HepG2 (cell line): ENCODE data around the gene COASY. TPM values are rescaled to one million over a fixed set of nuclear protein-coding genes. Genes with fewer than 3 reads are reported as not detected.

Experiments
- ADNP ChIP-seq: sonication (generic); formaldehyde crosslinking; IDR thresholded peaks from 2 replicates; pipeline ENCODE4 v1.4.0; 2020; ENCODE audit warnings: missing genetic modification reagents
- CEBPB ChIP-seq: IDR thresholded peaks from 2 replicates; pipeline ENCODE4 v1.6.1; 2011; ENCODE audit warnings: low read depth, low read length, improper control_type of control experiment, borderline replicate concordance
- FOXP4 ChIP-seq: sonication (generic); formaldehyde crosslinking; IDR thresholded peaks from 2 replicates; pipeline ENCODE4 v1.4.0; 2020; ENCODE audit warnings: missing genetic modification reagents
- MAFF ChIP-seq: IDR thresholded peaks from 2 replicates; pipeline ENCODE4 v1.6.1; 2011; ENCODE audit warnings: low read depth, low read length, improper control_type of control experiment
- MLLT10 ChIP-seq: sonication (generic); formaldehyde crosslinking; IDR thresholded peaks from 2 replicates; pipeline ENCODE4 v1.4.0; 2020; ENCODE audit warnings: missing genetic modification reagents
- MLX ChIP-seq: IDR thresholded peaks from 2 replicates; pipeline ENCODE4 v1.6.1; 2016
- NFIC ChIP-seq: IDR thresholded peaks from 2 replicates; pipeline ENCODE4 v1.6.1; 2012; ENCODE audit warnings: mild to moderate bottlenecking, low read length, inconsistent platforms
- NR2F1 ChIP-seq, 2 experiments: fragments of 450-650 bp in 1 of 2; formaldehyde crosslinking in 1 of 2; IDR thresholded peaks; 2 replicates each; pipeline versions ENCODE4 v1.5.0 to v1.6.1; 2016 to 2020; ENCODE audit warnings: mild to moderate bottlenecking in 1 of 2, missing compliant biosample characterization in 1 of 2, missing genetic modification reagents in 1 of 2, moderate library complexity in 1 of 2
- PAX8 ChIP-seq: sonication (generic); formaldehyde crosslinking; IDR thresholded peaks from 2 replicates; pipeline ENCODE4 v1.8.0; 2022; ENCODE audit warnings: mild to moderate bottlenecking, missing genetic modification reagents, borderline replicate concordance
- TEF ChIP-seq: sonication (generic); formaldehyde crosslinking; IDR thresholded peaks from 2 replicates; pipeline ENCODE4 v1.5.0; 2020; ENCODE audit warnings: missing genetic modification reagents
- UBTF ChIP-seq: sonication (generic); formaldehyde crosslinking; IDR thresholded peaks from 2 replicates; pipeline ENCODE4 v1.4.0; 2020; ENCODE audit warnings: mild to moderate bottlenecking, missing genetic modification reagents
- ZBTB10 ChIP-seq: sonication (generic); formaldehyde crosslinking; IDR thresholded peaks from 2 replicates; pipeline ENCODE4 v1.4.0; 2020; ENCODE audit warnings: missing genetic modification reagents, borderline replicate concordance
- ZFY ChIP-seq: sonication (generic); formaldehyde crosslinking; IDR thresholded peaks from 2 replicates; pipeline ENCODE4 v1.4.0; 2020; ENCODE audit warnings: missing genetic modification reagents
- ZNF225 ChIP-seq: sonication (generic); formaldehyde crosslinking; IDR thresholded peaks from 2 replicates; pipeline ENCODE4 v1.4.0; 2020; ENCODE audit warnings: mild to moderate bottlenecking, missing genetic modification reagents
- ZNF431 ChIP-seq: sonication (generic); formaldehyde crosslinking; IDR thresholded peaks from 2 replicates; pipeline ENCODE4 v1.9.0; 2022; ENCODE audit warnings: missing genetic modification reagents, low read depth, mild to moderate bottlenecking, borderline replicate concordance
- ZNF597 ChIP-seq: sonication (generic); formaldehyde crosslinking; IDR thresholded peaks from 2 replicates; pipeline ENCODE4 v1.5.0; 2020; ENCODE audit warnings: missing genetic modification reagents
- polyA plus RNA-seq, 8 experiments: library from polyadenylated mRNA; depleted of rRNA in 3 of 8; stranded (reverse) in 7 of 8; unstranded in 1 of 8; fragments of >200 nt; fragmentation: Illumina TruSeq in 4 of 8; extraction: Trizol in 4 of 8; gene quantifications; 2 replicates each; pipeline versions ENCODE4 v1.2.1 to v1.2.3, GENCODE V29; 2011 to 2016; ENCODE audit warnings: low read depth in 4 of 8, missing spikeins in 1 of 8, mixed read lengths in 1 of 8; ENCODE audit not compliant: insufficient read depth in 1 of 8
- total RNA-seq, 5 experiments: library from RNA; depleted of rRNA; stranded (reverse); fragments of >200 nt; fragmentation: Illumina TruSeq; extraction: Trizol; gene quantifications; 2 replicates each; pipeline ENCODE4 v1.2.3, GENCODE V29; 2016; ENCODE audit warnings: low read depth in 1 of 5

COASY gene
- total and polyA plus RNA-seq, 2 of the 13 experiments (the other 11 are each of a cell fraction or from before 2014, with no cell fraction given), result 90.7 to 125 TPM

GRCh38 chr17:42562388-42563142, 617 bp downstream of the COASY start (continued):
- TF ChIP-seq ZNF225 (CRISPR knock-in tag) (no peak; the same call in 1 of the 2 replicates), NFIC (no peak), ZFY (CRISPR knock-in tag) (peak; percentile 97), NR2F1 (CRISPR knock-in tag; IDR thresholded peaks at IDR 0.05) (peak in 1 of 2 experiments; percentile 36; a peak in 1 of 4 replicates), FOXP4 (CRISPR knock-in tag) (no peak), ZNF597 (CRISPR knock-in tag) (0 out of 2 replicates have a peak, but pooled peaks have one; percentile 22), MLX (CRISPR knock-in tag) (no peak), MLLT10 (0 out of 2 replicates have a peak, but pooled peaks have one; percentile 58), CEBPB (peak; percentile 51; the same call in 1 of the 2 replicates), ZBTB10 (CRISPR knock-in tag) (0 out of 2 replicates have a peak, but pooled peaks have one; percentile 38), MAFF (no peak), TEF (no peak; the same call in 1 of the 2 replicates), UBTF (peak; percentile 87), PAX8 (CRISPR knock-in tag) (peak; percentile 69; the same call in 1 of the 2 replicates), ADNP (CRISPR knock-in tag) (no peak), ZNF431 (CRISPR knock-in tag) (peak; percentile 51; the same call in 1 of the 2 replicates)
